ENCODE results near the gene KCNA3.
"Not testable (repeated sequence)": the region's sequence is repeated elsewhere in the genome, so short reads cannot be mapped to it uniquely, and the experiment has no call there.

KCNA3 gene

DNA sequence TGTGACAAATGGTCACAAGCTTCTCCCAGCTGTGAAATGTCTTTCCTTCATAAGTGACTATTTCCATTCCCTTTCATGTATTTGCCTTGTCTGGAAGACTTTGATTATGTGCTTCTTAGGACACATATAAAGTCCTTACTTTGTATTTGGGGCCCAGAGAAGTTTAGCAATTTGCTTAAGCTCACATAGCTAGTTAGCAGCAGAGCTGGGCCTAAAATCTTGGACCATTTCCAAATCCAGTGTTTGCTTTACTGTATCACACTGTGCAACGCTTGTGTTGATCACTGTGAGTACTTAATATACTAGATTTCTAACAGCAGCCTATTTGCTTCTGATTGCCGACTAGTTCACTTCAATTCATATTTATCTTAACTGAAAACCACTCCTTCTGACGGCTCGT, 2.2 kb upstream of the KCNA3 start:
- DNase-seq: no peak

DNA sequence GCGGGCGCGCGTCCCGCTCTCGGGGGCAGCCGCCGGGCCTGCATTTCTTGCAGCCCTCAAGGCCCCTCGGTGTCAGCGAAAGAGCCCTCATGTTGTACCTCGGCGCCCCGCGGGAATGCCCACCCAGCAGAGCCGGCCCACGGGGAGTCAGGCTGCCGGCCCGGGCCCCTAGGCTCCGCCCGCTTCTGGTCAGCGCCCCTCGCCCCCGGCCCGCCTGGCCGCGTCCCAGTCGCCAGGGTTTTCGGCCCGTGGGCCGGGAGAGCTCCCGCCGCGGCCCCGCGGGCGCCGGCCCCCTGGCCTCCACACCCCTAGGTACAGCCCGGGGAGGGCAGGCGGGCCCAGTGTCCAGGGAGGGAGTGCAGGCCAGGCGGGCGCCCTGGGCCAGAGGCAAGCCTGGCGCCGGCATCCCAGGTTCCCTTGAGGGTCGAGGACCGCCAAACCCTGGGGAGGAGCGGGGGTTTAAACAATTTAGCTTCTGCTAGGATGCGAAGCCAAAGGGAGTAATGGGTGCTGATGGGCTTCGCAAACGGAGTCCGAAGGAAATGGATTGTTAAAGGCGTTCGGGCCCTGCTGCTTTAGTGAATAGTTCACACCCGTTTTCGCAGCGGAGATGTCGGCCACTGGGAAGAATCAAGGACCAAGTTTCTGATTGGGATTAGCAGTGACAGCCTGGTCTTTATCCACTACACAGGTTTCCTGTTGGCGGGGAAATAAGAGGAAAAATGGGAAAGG, 486 bp upstream of the KCNA3 start:
- no peak for DNase-seq

DNA sequence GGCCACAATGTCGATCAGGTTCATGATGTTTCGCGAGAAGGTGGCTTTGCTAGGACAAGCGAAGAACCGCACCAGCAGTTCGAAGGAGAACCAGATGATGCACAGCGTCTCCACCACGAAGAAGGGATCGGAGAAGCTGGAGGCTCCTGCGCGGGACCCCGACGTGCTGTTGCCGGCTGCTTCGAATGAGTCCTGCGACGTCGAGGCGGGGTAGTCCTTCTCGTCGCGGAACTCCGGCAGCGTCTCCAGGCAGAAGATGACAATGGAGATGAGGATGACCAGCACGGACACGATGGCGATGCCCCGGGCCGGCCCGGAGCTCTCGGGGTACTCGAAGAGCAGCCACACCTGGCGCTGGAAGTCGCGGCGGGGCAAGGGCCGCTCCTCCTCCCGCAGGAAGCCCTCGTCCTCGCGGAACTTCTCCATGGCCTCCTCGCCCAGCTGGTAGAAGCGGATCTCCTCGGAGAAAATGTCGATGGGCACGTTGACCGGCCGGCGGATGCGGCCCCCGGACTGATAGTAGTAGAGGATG, 869 bp downstream of the KCNA3 start:
- DNase-seq: no peak

DNA sequence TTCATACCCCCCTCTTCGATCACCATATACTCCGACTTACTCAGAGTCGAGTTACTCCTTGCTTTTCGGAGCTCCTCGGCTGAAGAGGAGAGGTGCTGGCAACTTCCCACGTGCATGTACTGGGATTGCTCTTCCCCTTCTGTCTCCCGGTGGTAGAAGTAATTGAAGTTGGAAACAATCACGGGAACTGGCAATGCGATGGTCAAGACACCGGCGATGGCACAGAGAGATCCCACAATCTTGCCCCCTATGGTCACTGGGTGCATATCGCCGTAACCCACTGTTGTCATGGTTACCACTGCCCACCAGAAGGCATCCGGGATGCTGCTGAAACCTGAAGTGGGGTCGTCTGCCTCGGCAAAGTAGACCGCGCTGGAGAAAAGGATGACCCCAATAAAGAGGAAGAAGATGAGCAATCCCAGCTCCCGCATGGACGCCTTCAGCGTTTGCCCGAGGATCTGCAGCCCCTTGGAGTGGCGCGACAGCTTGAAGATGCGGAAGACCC, 1.5 kb downstream of the KCNA3 start:
- DNase-seq: no peak

DNA sequence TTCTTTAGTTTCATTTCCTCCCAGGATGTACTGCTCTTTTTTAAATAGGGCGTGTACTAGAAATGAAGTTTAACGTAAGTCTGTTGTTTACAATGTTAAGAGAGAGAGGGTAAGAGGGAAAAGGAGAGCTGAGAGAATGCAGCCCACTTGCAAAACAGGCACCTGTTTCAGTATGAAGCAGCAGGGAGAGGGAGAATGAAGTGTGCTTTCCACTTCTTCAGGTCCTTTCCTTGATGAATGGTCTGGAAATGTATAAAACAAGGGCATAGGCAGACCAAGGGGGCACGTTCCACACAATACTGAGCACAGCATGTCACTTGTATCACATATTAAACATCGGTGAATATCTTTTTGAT, 2.0 kb downstream of the KCNA3 start:
- peak; percentile 40 for DNase-seq

DNA sequence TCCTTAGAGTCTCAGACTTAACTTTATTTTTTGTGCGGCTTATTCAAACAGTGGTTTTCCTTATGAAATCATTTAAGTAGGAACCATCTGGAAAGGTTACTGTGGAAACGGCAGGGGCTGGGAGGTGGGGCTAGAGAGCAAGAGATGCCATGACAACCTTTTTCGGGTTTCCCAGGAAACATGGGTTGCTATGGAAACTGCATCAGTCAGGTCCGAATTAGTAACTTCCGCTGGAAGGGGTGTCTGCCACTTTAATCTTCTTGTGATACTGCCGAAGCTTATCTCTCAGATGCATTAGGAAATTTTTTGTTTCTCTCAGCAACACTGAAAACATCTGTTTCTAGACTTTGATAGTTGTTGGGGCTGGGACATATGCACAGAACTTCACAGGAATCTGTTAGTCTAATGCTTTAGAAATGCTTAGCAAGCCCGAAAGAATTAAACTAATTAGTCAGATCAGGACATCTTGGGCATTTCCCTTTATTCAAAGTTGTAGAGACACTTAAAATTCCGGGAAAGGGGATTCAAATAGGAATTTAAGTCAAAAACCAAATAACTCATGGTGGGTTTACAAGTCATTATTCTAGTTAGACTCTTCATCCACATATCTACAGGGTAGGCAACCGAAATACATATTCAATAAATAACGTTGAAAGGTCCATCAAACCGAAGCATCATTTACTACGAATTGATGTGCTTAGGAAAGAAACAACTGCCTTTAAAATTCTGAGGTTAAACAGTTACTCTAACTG, 2.6 kb downstream of the KCNA3 start:
- DNase-seq: peak; percentile 70

DNA sequence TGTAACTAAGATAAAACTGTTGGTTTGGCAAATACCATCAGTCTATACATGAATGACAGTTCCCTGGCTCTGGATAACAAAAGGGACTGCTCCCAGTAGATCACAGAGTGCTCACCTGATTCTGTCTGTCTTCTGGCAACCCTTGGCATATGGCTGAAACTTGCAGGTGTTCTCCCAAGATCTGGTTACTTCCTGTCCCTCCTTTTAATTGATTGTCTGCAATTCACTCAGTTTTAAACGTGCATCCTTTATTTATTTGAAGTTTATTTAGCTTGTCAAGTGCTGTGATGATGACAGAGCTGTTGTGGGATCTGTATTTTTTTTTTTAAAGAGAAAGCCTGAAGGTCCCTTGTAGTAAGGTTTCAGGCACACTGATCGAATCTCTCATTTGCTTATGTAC, 3.4 kb downstream of the KCNA3 start:
- no peak for DNase-seq

DNA sequence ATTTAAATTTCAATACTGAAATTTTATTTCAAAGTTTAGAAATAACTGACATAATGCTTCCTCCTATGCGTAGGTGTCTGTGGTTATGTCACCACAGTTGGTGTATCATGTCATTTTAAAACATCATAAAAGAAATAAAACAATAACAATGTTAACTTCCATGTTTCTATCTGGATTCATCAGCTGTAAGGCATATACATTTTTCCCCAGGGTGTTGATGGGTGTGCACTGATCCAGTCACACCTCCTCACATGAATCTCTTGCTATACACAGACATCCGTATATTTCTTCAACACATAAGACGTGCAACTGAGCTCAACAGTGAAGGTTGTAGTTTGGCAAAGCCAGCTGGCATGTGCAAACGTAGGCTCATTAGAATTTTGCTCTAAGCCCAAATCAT, 6.2 kb downstream of the KCNA3 start:
- DNase-seq: no peak

DNA sequence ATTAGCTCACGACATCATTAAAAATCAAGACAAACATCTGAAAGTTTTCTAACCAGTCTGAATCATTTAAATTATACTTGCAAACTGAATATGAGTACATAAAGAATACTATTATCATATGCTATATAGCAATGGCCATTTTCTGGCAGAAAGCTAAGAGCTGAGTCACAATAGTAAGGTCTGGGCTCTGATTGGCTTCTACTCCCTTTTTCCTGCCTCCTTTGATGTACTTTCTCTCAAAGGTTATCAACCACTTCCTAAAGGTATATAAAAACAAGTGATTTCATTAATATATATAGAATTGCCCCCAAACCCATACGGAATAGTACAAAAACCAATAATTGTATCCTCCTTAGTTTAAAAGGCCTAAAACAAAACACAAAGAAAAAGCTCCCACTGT, 7.0 kb downstream of the KCNA3 start:
- DNase-seq: no peak

DNA sequence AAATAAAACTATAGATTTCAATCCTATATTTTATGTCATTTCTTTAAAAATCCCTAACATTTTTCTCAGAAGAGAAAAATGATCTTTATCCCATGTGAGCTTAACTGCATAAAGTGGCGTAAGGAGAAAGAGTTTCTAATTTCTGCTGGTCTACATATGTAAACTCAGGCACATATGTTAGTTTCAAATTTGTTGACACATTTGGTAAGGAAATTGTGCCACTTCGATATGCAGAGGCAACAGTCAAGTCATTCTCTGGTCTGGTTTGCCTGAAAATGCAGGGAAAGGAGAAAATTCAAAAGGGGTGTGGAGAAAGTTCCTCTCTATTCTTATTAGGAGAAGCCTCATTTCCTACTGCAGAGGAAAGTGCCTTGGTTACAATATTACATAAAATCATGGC, 11.5 kb downstream of the KCNA3 start:
- no peak for DNase-seq

DNA sequence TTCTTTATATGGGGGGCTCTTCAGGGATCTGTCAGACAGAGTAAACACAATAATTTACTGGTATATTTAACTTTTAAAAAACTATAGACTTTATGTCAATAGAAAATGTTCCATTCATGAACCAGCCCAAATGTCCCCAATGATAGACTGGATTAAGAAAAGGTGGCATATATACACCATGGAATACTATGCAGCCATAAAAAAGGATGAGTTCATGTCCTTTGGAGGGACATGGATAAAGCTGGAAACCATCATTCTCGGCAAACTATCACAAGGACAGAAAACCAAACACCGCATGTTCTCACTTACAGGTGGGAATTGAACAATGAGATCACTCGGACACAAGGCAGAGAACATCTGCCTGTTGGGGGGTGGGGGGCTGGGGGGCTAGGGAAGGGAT, 15.2 kb downstream of the KCNA3 start:
- not testable (repeated sequence) for DNase-seq

DNA sequence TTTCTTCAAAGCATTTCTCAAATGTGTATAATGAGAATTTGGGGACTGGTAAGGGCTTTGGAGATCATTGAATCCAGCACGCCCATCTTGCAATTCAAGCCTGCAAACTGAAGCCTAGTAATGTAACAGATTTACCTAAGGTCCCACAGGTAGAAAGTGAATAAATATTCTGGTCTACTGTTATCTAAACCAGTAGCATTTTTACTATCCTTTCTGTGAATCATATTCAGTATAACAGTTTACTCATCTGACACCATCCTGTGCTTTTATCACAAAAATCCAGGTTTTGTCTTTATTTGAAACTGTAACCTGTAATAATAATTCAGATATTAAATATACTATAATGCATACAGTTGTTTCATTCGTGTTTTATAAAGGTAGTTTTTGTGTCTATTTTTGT, 17.4 kb downstream of the KCNA3 start:
- no peak for DNase-seq

DNA sequence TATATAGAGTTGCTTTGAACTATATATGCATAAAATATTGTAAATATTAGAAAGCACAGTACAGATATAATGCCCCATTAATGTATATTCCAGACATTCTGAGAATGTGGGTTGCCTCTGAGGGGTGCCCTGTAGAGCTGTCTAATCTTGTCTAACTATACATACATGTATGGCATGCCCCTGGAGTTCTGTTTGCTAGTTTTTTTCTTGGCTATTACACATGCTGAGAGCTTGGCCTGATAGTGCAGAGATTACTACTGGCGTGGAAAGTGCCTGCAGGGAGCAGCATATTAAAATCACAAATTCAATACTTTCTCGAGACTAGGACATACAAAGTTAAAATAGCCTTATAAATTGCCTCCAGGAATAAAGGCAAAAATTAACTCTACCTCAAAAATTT, 24.1 kb downstream of the KCNA3 start:
- no peak for DNase-seq

DNA sequence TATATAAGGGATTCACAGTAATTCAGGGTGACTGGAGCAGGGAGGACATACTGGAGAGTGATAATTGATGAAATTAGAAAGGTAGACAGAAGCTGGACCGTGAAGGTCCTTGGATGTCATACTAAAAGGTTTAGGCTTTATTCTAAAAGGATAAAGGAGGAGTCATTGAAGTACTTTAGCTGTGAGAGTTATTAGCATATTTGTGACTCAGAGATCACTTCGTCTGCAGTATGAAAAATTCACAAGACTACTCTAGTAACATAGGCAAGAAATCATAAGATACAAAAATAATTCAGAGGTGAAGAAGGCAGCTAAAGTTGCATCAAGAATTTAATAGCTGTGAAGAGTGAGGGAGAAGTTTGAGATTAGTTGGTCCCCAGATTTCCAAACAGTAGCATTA, 26.3 kb downstream of the KCNA3 start:
- DNase-seq: no peak

DNA sequence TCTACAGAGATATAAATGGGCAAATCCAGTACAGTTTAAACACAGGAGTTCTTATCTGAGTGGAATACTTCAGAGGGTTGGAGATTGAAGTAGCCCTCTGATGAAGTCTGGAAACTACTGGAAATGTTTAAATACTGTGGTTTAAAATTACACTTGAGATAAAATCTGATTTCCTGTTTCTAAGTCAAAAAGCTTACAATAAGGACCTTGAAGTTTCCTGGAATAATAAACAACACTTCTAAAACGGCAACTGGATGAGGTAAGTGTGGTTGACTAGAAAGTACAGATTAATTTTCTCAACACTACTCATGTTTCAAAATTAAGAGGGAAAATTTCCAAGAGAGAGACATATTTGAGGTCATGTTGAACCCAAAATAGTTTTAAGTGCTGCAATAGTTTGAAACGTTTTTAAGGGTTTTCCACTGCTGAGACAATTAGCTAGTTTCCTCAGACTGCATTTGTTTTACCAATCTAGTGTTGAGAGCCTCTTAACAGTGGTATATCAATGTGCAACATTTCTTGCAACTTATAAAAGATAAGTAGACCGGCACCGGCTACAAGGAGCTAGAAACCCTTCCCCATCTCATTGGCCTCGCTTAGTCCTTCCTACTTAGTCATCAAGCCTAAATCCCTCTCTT, 27.4 kb downstream of the KCNA3 start:
- peak; percentile 58 for DNase-seq

DNA sequence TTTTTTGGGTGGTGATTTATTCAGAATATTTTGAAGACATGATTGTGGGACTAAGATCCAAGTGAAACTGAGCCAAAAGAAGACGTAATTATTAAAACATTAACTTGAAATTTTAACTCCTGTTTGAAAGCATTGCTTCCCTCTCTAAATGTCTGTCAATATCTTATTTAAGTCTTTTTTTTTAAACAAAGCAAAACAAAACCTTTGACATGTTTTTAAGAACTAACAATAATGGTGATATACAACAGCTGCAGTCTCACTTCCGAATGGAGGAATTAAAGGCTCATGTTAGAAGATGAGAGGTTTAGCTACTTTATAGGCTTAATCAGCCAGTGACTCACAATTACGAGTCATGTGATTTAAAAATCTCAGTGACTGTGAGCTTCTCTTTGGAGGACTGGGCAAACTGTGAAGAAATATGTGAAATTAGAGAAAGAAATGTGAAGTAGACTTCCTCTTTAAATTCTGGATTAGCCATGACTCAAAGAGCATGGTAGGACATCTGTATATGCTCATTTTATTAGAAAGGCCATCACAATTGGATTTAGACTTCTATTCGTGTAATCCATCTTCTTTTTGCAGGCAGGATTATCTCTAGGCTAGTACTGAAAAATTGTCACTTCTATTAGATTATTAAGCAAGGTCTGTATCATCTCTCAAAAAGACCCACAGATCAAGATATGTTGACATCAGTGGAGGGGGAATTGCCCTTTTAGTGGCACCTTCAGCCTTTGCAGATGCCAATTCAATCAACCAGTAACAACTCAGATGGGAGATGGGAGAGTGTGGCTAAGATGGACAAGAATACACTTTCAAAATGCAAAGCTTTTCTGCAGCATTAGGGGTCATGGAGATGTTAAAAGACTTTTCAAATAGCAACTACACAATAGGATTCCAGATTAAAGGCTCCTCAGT, 28.7 kb downstream of the KCNA3 start:
- peak; percentile 40 for DNase-seq

DNA sequence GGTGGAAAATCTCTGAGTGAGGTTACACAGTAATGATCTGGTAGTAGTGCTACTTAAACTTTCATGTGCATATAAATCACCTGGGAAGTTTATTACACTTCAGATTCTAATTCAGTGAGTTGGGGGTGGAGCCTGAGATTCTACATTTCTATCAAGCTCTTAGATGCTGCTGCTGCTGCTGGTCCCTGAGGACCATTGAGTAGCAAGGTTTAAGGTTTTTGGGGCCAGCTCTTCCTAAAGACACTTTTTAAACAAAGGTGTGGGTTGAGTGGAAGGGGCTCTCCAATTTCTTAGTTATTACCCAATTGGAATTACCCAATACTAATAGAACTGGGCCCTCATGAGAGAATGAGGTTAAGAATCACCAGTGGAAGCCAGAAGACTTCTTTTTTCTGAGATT, 29.5 kb downstream of the KCNA3 start:
- no peak for DNase-seq

DNA sequence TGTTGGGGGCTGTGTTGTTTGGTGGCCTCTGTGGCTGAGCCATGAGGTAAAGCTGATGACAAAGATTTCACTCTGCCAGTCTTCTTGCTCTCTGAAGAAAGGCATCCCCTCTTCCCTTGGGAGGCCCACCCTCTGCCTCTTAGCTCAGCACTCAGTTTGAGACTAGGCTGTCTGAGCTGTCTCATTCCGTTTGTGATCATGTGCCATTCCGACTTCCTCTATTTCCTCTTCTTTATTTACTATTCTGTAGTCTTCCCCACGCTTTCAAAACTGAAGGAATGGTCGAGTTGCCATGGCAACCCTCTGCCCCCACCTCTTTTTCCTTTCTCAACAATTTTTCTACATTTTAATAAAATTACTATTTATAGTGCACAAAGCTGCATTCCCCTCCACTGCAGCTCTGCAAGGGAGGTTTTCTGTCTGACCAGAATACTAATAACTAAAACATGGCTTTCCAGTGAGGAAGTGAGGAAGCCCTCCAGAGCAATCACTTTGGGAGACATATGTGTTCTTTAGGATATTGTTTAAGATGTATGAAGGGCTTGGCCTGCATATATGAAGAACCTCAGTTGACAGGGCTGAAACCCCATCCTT, 30.8 kb downstream of the KCNA3 start:
- peak; percentile 53 for DNase-seq

DNA sequence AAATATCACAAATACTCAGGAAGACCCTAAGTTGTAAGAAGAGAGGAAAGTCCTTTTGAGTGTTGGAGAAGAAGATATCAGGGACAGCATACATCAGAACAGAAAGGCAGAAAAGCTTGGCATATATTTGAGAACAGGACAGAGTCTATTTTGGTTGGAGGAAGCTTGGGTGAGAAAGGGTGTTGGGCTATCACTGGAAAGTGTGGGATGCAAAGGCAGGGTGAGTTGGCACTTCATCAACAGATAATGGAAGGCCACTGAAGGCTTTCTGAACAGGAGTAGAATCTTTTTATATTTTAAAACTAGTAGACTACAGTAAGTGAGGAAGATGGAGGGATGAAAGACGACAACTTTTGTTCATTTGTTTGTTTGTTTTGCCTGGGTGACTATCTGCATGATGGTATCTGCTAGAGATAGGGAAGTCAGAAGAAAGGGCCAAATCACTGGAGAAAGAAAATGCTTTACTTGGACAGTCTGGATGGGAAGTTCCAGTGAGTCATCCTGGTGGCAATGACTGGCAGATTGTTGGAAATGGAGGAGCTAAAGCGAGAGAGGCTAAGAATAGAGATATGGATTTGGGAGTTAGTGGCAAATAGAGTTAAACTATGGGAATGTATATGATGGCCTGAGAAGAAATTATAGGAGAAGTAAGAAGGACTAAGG, 34.9 kb downstream of the KCNA3 start:
- DNase-seq: no peak

DNA sequence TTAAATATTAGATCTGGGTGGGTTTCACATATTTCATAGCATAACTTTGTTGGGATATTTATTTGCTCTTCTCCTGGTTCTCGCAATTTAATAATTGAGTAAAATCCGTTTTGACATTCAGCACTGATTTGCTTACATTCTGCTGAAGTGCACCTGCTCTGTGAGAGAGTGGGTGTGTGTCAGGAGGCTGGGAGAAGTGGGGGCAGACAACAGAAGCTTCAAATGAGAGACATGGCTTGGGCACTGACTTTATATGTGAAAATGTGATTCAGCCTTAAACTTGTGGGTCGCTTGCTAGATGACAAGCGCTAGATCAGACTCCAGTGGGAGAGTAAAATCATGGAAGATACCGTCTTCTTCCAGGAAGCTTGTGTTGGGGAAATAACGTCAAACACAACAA, 36.2 kb downstream of the KCNA3 start:
- no peak for DNase-seq

DNA sequence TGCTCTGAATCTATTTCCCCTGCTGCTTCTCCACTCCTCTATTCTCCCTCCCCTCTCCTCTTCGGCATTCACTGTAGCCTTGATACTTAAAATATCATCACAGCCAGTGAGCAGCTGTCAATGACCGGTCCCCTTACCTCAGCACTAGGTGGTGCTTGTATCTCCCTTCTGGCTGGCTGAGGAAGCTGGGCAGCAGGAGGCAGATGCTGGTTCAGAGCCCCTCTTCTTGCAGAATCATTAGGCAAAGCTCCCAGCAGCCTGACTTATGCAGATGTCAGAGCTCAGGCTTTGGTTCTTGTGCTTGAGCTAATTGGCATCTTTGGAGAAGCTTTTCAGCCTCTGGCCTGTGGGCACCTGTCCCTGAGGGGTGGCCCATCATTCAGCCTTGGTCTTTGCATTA, 36.7 kb downstream of the KCNA3 start:
- DNase-seq: no peak

DNA sequence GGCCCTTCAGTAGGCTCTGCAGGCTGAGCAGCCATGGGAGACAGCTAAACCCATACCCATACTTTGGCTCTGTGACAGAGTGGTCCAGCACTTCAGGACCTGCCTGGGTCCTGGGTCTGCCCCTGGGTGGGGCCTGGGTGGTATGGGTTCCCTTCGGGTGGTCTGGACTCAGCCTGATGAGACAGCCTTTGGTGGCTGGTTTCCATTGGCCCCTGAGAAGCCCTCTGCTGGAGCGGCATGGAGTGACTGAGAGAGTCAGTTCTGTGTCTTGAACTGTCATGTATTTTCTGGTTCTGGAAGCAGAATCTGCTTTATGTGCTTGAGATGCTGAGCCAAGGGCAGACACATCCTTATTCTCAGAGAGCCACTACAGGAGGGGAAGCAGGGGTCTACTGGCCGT, 37.3 kb downstream of the KCNA3 start:
- no peak for DNase-seq
